Mucosa of gallbladder (tissue), 1 donor: Measurements from ENCODE around the gene TNC. TPM values are rescaled to one million over a fixed set of nuclear protein-coding genes. Genes with fewer than 3 reads are reported as not detected.
"Not testable (repeated sequence)": the region's sequence is repeated elsewhere in the genome, so short reads cannot be mapped to it uniquely, and the experiment has no call there.

Experiments used
- DNase-seq: peaks from one replicate; pipeline ENCODE4 v3.0.0-alpha.2; 2020; ENCODE audit warnings: low spot score
- total RNA-seq: library from RNA; stranded (reverse); gene quantifications from one replicate; pipeline ENCODE4 v1.2.1, GENCODE V29; 2021
- donor health status: DM: no; HTN: no; CAD: no.

The TNC gene
- total RNA-seq, 1 donor from 2014 or later, result 29.4 TPM

- no peak for DNase-seq
Measured at GRCh38 chr9:115135821-115136778, 18.1 kb upstream of the TNC start.

GRCh38 chr9:115134941-115135340, 17.0 kb upstream of the TNC start:
- DNase-seq, result no peak

- DNase-seq, result no peak
Measured at GRCh38 chr9:115133649-115134048, 15.7 kb upstream of the TNC start.

- no peak for DNase-seq
Measured at GRCh38 chr9:115132648-115133047, 14.7 kb upstream of the TNC start.

GRCh38 chr9:115130176-115130575, 12.2 kb upstream of the TNC start:
- no peak for DNase-seq

GRCh38 chr9:115128726-115129125, 10.8 kb upstream of the TNC start:
- not testable (repeated sequence) for DNase-seq

- DNase-seq, result no peak
Measured at GRCh38 chr9:115127191-115127817, 9.3 kb upstream of the TNC start.

- DNase-seq, result no peak
Measured at GRCh38 chr9:115126404-115126803, 8.4 kb upstream of the TNC start.

- no peak for DNase-seq
Measured at GRCh38 chr9:115122937-115123336, 5.0 kb upstream of the TNC start.

- DNase-seq, result no peak
Measured at GRCh38 chr9:115121181-115121580, 3.2 kb upstream of the TNC start.

- peak; percentile 59 for DNase-seq
Measured at GRCh38 chr9:115118879-115119218, 892 bp upstream of the TNC start.

- no peak for DNase-seq
Measured at GRCh38 chr9:115116421-115117284, 1.3 kb downstream of the TNC start.

GRCh38 chr9:115115924-115116323, 2.0 kb downstream of the TNC start:
- no peak for DNase-seq

GRCh38 chr9:115115117-115115880, 2.7 kb downstream of the TNC start:
- no peak for DNase-seq

- no peak for DNase-seq
Measured at GRCh38 chr9:115114546-115114945, 3.4 kb downstream of the TNC start.

GRCh38 chr9:115114084-115114483, 3.9 kb downstream of the TNC start:
- DNase-seq, result no peak

- DNase-seq, result no peak
Measured at GRCh38 chr9:115111874-115112273, 6.1 kb downstream of the TNC start.

- no peak for DNase-seq
Measured at GRCh38 chr9:115109486-115109885, 8.5 kb downstream of the TNC start.

GRCh38 chr9:115107701-115108100, 10.3 kb downstream of the TNC start:
- DNase-seq, result peak; percentile 58

- DNase-seq, result no peak
Measured at GRCh38 chr9:115106642-115107041, 11.3 kb downstream of the TNC start.

- DNase-seq, result no peak
Measured at GRCh38 chr9:115106001-115106400, 12.0 kb downstream of the TNC start.

GRCh38 chr9:115104908-115105307, 13.0 kb downstream of the TNC start:
- no peak for DNase-seq
